GM12873 (cell line): Measurements from ENCODE around the gene AGR3.

Source experiments
- CTCF ChIP-seq: IDR thresholded peaks from 2 replicates; pipeline ENCODE4 v1.5.1; 2012; ENCODE audit warnings: low read depth, mild to moderate bottlenecking, moderate library complexity, low read length, control low read depth; ENCODE audit not compliant: insufficient read depth; ENCODE audit errors: missing control alignments

The AGR3 gene

GRCh38 chr7:16846601-16847165 lies 35.1 kb downstream of the AGR3 start:
- TF ChIP-seq CTCF, result no peak

GRCh38 chr7:16845746-16846145 lies 36.0 kb downstream of the AGR3 start:
- no peak for TF ChIP-seq CTCF

- TF ChIP-seq CTCF, result no peak
Observed at GRCh38 chr7:16841681-16842080, 40.1 kb downstream of the AGR3 start.

- TF ChIP-seq CTCF, result no peak
Observed at GRCh38 chr7:16840094-16840493, 41.7 kb downstream of the AGR3 start.

- TF ChIP-seq CTCF, result no peak
Observed at GRCh38 chr7:16839646-16840045, 42.1 kb downstream of the AGR3 start.

GRCh38 chr7:16838891-16839290 lies 42.9 kb downstream of the AGR3 start:
- no peak for TF ChIP-seq CTCF

GRCh38 chr7:16838386-16838785 lies 43.4 kb downstream of the AGR3 start:
- no peak for TF ChIP-seq CTCF
